T-helper 2 cell (primary cell): ENCODE data around the gene HEPACAM.
A peak's percentile ranks its signal among the peaks of the same experiment; 100 is the strongest.

Source experiments
- DNase-seq, 5 experiments: peaks; one replicate each; pipeline versions ENCODE4 v3.0.0 to v3.0.0-alpha.2; 2012 to 2022

HEPACAM gene

DNA sequence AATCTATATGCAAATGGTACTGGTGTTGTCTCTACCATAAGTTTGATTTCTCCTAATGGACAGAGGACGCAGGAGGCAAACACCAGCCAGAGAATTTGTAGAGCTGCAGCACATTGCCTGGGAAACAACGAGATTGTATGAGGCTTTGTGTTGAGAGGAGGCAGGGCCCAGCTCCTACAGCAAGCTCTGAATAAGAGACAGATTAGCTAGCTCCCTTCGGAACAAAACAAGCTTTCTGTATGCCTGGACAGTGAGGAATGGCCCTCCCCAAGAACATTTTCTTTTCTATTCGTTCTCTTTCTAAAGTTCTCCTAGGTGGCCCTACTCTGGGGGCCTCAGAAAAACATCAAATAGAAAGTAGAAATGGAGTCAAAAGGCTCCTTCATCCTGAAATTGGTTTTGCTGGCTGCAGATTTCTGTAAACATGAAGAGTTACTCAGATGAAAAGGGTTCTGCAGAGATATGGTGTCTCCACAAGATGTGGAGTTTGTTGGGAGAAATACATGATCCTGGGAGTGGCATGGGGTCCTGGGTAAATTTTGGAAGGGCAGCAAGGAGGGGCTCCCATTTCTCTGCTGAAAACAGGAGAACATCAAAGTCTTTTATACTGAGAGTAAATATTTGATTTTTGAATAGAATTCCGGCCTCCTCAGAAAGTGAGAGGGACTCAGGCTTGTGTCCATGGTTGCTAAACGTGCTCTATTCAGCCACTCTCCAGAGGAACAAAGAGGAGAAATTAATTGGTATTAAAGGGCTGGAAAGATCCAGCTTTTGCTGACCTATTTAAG is 6.8 kb upstream of the HEPACAM start:
- DNase-seq = no peak

DNA sequence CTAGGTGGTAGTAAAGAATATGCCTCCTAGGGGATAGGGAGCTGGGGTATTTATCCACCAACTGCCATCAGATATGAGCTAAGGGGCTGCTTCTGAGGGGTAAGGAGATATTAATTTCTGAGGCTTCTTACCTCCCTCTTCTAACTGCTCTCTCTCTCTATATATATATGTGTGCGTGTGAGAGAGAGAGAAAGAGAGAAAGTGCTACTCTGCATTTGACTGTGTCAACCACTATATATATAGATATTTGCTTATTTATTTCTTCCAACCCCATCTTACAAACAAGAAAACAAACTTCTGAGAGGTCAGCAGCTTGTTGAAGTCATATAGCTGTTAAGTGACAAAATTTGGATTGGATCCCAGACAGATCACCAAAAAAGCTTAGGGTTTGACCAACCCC is 5.9 kb upstream of the HEPACAM start:
- no peak for DNase-seq

- DNase-seq = no peak
Measured at GRCh38 chr11:124938970-124939369, 3.1 kb upstream of the HEPACAM start.

DNA sequence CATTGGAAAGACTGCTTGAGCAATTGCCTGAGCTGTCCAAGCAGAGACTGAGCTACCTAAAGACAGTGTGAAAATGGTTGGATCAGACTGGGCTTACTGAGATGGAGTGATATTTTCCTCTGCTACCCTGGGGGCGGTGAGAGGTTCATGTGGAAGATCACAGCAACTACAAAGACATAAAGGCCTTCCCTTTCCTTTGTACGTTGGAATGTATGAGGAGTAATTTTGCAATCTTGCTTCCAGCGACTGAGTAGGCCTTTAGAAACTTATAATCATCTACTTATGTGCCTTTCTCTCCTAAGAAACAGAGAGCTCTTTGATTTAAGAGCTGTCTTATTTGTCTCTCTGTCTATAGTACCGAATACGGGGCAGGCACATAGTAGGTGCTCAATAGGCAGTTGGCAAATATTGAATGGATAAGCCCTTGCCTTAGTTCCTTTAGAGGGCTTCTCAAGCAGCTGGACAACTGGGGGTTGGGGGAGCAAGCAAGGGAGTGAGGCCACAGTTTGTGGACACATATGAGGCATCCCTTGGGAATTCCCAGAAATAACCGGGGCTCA is 2.4 kb upstream of the HEPACAM start:
- DNase-seq = no peak

GRCh38 chr11:124937336-124937935 is 1.6 kb upstream of the HEPACAM start:
- DNase-seq = no peak

DNA sequence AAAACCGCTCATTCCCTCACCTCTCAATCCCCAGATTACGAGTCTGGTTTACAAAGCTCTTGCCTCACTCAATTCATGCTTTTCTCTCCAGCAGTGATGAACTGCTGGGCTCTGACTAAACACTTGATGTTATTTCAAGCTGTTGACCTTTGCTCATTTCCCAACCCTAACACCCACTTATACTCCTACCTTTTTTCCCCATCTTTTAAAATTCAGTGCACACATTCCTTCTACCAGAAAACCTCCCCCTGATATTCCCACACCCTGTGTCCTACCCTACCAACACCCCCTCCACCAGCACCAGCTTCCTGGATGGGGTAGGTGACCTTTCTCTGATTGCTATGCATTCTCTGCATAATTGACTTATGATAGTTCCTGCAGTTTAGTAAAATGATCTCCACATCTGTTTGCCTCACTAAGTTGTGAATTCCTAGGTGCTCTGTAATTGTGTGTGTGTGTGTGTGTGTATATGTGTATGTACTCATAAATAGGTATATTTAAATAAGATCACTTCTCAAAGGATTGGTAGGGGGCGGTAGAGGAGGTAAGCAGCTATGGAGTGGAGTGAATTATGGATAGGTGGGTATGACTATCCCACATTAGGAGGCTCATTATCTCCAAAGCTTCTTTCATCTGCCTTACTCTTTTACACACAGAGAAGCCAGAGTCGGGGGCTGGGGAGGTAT is 842 bp downstream of the HEPACAM start:
- DNase-seq = no peak

DNA sequence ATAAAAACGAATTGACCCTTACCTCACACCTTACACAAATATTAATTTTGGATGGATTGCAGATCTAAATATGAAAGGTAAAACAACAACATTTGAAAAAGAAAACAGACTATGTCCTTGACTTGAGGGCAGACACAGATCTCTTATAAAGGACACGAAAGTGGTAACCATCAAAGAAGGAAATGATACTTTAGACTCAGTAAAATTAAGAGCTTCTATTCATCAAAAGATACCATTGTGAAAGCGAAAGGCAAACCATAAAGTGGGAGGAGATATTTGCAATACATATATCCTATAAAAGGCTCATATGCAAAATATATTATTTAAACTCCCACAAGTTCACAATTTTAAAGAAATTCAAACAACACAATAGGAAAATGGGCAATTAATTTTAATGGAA is 5.0 kb downstream of the HEPACAM start:
- DNase-seq = peak in 1 of 5 experiments; percentile 32

- DNase-seq = no peak
Measured at GRCh38 chr11:124928942-124929665, 6.7 kb downstream of the HEPACAM start.

DNA sequence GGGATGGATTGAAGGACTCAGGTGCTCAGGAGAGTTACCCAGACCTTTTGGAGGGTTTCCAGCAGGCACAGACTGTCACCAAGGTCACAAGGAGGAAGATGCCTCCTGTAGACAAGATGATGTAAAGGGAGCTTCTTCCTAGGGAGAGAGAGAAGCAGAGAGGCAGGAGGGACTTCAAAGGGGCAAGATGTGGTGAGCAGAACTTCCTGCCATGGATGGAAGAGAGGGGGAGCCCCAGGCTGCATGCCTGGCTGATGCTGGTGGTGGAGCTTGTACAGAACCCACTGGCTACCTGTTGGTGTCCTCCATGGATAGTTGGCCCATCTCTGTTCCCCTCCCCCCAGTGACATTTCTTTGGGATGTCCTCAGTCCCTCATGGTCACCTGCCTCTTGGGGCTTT is 12.6 kb downstream of the HEPACAM start:
- no peak for DNase-seq

DNA sequence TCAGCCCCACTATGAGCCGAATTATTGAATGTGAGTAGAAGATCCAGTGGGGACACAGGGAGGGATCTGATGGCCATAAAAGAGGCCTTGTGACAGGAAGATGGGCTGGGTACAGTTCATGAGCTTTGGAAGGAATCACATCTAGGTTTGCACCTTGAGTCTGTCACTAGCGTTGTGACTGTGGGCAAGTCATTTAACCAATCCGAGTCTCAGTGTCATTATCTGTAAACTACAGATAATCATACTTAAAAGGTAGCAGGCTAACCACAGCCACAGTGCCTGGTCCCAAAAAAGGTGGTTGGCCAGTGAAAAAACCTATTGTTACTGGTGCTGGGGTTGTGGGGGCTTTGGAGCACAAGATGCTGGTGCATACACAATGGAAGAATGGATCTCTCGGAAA is 13.0 kb downstream of the HEPACAM start:
- no peak for DNase-seq

- DNase-seq = peak in 4 of 5 experiments; percentile 50 to 75 (median 67)
Measured at GRCh38 chr11:124920870-124921609, 14.8 kb downstream of the HEPACAM start.

DNA sequence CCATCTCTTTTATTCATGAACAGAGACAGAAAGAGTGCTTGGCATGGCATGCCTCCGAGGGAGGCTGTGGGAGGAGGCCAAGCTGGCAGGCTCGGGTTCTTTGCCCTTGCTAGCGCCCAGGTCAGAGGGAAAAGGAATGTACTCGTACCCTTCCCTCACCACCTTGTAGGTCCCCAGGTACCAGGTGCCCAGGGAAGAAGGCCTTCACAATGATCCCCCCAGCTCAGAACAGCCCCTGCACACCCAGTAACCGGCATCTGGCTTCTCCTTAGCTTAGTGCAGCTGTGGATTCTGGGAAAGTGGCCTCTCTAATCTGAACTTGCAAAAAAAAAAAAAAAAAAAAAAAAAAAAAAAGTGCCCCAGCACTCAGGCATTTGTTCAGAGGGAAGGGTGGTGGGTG is 15.5 kb downstream of the HEPACAM start:
- DNase-seq = no peak

- no peak for DNase-seq
Measured at GRCh38 chr11:124919898-124920297, 15.9 kb downstream of the HEPACAM start.

DNA sequence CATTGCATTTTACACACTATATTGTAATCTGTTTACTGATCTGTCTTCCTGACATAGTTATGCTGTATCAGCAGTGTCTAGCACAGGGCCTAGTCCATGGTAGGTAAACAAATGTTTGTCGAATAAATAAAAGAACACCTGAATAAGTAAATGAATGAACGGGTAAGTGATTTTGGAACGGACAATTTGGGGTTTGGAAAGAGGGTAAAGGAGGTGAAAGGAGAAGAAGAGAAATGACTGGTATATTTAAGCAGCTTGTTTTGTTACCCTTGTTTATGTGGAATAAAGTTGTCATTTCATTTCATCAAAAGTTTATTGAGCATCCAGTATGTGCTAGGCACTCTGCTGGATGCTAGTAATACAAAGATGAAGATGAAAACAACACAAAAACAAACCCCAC is 16.9 kb downstream of the HEPACAM start, which contains the start of gene HEPN1:
Gene HEPN1 (plus strand): TSS at position 301 of the 400 bp plus-strand sequence.
- no peak for DNase-seq

GRCh38 chr11:124917115-124917637 is 18.7 kb downstream of the HEPACAM start:
- DNase-seq = no peak

GRCh38 chr11:124916370-124916710 is 19.5 kb downstream of the HEPACAM start:
- no peak for DNase-seq

DNA sequence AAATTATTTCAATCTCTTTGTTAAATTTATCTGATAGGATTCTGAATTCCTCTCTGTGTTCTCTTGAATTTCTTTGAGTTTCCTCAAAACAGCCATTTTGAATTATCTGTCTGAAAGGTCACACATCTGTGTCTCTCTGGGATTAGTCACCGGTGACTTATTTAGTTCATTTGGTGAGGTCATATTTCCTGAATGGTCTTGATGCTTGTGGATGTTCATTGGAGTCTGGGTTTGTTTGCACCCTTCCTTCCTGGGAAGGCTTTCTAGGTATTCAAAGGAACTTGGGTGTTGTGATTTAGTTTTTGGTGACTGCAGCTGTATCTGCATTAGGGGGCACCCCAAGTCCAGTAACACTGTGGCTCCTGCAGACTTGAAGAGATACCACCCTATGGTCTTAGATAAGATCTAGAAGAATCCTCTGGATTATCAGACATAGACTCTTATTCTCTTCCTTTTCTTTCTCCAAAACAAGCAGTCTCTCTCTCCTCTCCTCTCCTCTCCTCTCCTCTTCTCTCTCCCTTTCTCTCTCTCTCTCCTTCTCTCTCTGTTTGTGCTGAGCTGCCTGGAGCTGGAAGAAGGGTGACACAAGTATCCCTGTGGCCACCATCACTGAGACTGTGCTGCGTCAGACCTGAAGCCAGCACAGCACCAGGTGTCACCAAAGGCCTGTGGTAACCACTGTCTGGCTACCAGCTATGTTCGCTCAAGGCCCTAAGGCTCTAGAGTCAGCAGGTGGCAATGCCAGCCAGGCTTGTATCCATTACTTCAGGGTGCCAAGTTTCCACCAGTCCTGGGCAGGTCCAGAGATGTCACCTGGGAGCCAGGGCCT is 20.1 kb downstream of the HEPACAM start:
- peak in 1 of 5 experiments; percentile 10 for DNase-seq

GRCh38 chr11:124902616-124903015 is 33.2 kb downstream of the HEPACAM start:
- no peak for DNase-seq

DNA sequence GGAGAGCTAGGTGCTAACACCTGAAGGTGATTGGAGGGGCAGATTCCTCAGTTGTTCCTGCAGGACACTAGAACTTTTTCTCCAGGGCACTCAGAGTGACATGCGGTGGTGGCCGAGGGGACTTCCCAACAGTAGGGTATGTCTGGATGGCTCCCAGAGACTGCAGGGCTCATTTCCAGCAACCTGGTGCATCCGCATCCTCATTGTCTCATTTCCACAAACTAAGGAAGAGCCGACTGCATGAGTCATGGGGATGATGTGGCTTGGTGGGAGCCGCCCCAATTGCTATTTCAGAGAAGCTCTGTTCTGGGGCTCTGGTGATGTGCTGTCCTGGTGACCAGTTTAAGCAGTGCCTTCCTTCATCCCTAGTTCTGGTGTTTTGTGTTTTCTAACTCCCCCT is 35.4 kb downstream of the HEPACAM start:
- no peak for DNase-seq

GRCh38 chr11:124899383-124900145 is 36.3 kb downstream of the HEPACAM start:
- DNase-seq = no peak
